ENCODE results near the gene OR2AJ1.
A peak's percentile ranks its signal among the peaks of the same experiment; 100 is the strongest.
"Not testable (repeated sequence)": the region's sequence is repeated elsewhere in the genome, so short reads cannot be mapped to it uniquely, and the experiment has no call there.

The OR2AJ1 gene

DNA sequence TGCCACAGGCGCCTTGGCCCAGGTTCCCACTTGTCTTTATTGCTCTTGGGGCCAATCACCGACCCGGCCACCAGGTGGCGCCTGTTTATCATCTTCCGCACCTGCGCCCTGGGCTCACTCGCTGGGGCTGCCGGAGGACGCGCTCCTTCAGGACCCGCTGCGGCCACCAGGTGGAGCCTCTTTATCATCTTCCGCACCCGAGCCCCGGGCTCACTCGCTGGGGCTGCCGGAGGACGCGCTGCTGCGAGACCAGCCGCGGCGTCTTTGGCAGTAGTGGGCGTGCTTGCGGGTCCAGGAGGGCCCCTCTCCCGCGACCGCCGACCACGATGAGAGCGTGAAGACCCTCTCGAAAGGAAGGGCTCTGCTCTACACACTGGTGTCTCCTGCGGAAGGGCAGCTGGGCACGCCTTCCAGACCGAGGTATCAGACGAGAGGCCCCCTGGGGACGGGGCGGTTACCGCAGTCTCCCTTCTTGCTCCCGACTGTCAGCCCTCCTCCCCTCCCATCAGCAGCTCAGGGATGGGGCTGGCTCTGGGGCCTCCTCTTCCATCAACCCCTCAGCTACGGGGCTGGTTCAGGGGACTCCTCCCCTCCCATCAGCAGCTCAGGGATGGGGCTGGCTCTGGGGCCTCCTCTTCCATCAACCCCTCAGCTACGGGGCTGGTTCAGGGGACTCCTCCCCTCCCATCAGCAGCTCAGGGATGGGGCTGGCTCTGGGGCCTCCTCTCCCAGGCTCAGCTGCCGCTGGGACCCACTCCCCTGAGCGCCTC is 12.5 kb downstream of the OR2AJ1 start:
- not testable (repeated sequence) for H3K4ac ChIP-seq (ENCODE audit: low read depth, low read length); H3K27ac ChIP-seq (ENCODE audit: low read depth, low read length); H3K27me3 ChIP-seq (ENCODE audit: insufficient read depth, low read length, poor library complexity); H3K4me1 ChIP-seq (ENCODE audit: control insufficient read depth, low read depth, low read length); H3K79me2 ChIP-seq (ENCODE audit: control insufficient read depth, insufficient read depth, low read length); H4K5ac ChIP-seq (ENCODE audit: low read length); H2BK15ac ChIP-seq (replicated peaks; ENCODE audit: low read depth); H3K18ac ChIP-seq (ENCODE audit: low read length); H3K4me2 ChIP-seq (ENCODE audit: low read length); H2AK5ac ChIP-seq (ENCODE audit: low read length); H3K79me1 ChIP-seq (ENCODE audit: low read length); H4K8ac ChIP-seq (ENCODE audit: low read depth, low read length); H3K23ac ChIP-seq (ENCODE audit: low read length); H2BK120ac ChIP-seq (ENCODE audit: low read depth, low read length); H3K36me3 ChIP-seq (ENCODE audit: control insufficient read depth, insufficient read depth, low read length); H2BK5ac ChIP-seq (ENCODE audit: low read length)
- H3K56ac ChIP-seq (ENCODE audit: low read length) = peak overlapping the region; percentile 63
- peak overlapping the region; percentile 41 for H3K9ac ChIP-seq (ENCODE audit: low read length)
- peak; percentile 92 for DNase-seq
- no CpG with 5 or more reads among the region's 44 CpGs for WGBS (ENCODE audit: extremely low coverage, insufficient coverage, low lambda C conversion rate)
- peak overlapping the region; percentile 41 for H3K4me3 ChIP-seq (ENCODE audit: low read length)

DNA sequence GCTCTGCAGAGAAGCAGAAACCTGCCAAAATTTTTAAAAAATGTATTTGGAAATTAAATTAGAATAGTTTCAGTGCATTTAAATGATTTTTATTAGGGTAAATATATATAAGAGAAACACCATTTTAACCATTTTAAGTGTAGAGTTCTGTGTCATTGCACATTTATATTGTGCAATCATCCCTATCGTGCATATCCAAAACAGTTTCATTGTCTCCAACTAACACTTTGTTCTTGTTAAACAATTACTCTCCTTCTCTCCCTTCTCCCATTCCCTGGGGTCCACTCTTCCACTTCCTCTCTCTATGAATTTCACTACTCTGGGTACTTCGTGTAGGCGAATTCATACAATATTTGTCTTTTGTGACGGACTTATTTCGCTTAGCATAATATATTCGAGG is 17.9 kb downstream of the OR2AJ1 start:
- no peak for DNase-seq
- no peak overlapping the region for H2AK5ac ChIP-seq (ENCODE audit: low read length)
- H3K4me3 ChIP-seq (ENCODE audit: low read length) = no peak overlapping the region
- H3K4me2 ChIP-seq (ENCODE audit: low read length) = no peak overlapping the region
- H2BK120ac ChIP-seq (ENCODE audit: low read depth, low read length) = no peak overlapping the region
- whole genome bisulfite sequencing (ENCODE audit: extremely low coverage, insufficient coverage, low lambda C conversion rate) = no CpG with 5 or more reads among the region's 6 CpGs
- no peak overlapping the region for H3K56ac ChIP-seq (ENCODE audit: low read length)
- no peak overlapping the region for H4K8ac ChIP-seq (ENCODE audit: low read depth, low read length)
- no peak overlapping the region for H2BK15ac ChIP-seq (replicated peaks; ENCODE audit: low read depth)
- H3K27me3 ChIP-seq (ENCODE audit: insufficient read depth, low read length, poor library complexity) = no peaks in the 10 kb centered on the region
- no peak overlapping the region for H3K27ac ChIP-seq (ENCODE audit: low read depth, low read length)
- no peak overlapping the region for H4K5ac ChIP-seq (ENCODE audit: low read length)
- H3K4ac ChIP-seq (ENCODE audit: low read depth, low read length) = no peak overlapping the region
- H3K18ac ChIP-seq (ENCODE audit: low read length) = no peak overlapping the region
- H3K79me1 ChIP-seq (ENCODE audit: low read length) = no peaks in the 10 kb centered on the region
- H3K79me2 ChIP-seq (ENCODE audit: control insufficient read depth, insufficient read depth, low read length) = no peaks in the 10 kb centered on the region
- no peak overlapping the region for H3K23ac ChIP-seq (ENCODE audit: low read length)
- no peak overlapping the region for H3K9ac ChIP-seq (ENCODE audit: low read length)
- no peak overlapping the region for H2BK5ac ChIP-seq (ENCODE audit: low read length)
- no peaks in the 10 kb centered on the region for H3K36me3 ChIP-seq (ENCODE audit: control insufficient read depth, insufficient read depth, low read length)
- no peaks in the 10 kb centered on the region for H3K4me1 ChIP-seq (ENCODE audit: control insufficient read depth, low read depth, low read length)

DNA sequence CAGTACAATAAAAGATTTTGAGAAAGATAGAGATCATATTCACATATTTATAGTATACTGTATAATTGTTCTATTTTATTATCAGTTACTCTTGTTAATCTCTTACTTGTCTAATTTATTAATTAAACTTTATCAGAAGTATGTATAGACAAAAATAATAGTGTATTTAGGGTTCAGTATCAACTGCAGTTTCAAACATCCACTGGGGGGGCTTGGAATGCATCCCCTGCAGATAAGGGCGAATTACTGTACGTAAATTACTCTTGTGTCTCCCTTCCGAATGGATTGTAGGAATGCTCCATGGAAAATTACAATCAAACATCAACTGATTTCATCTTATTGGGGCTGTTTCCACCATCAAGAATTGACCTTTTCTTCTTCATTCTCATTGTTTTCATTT is 23.9 kb downstream of the OR2AJ1 start, which contains the start of gene OR2L8:
TSS of gene OR2L8 (plus strand) at position 301 of the 400 bp plus-strand sequence. CDS start at position 301, 0 bp downstream.
- no peaks in the 10 kb centered on the region for H3K36me3 ChIP-seq (ENCODE audit: control insufficient read depth, insufficient read depth, low read length)
- H2BK15ac ChIP-seq (replicated peaks; ENCODE audit: low read depth) = no peak within 1 kb of the TSS
- H3K23ac ChIP-seq (ENCODE audit: low read length) = no peak within 1 kb of the TSS
- H3K4ac ChIP-seq (ENCODE audit: low read depth, low read length) = no peak within 1 kb of the TSS
- H3K27me3 ChIP-seq (ENCODE audit: insufficient read depth, low read length, poor library complexity) = no peaks in the 10 kb centered on the region
- no peak for DNase-seq
- H2AK5ac ChIP-seq (ENCODE audit: low read length) = no peak within 1 kb of the TSS
- H2BK5ac ChIP-seq (ENCODE audit: low read length) = no peak within 1 kb of the TSS
- no peak within 1 kb of the TSS for H3K9ac ChIP-seq (ENCODE audit: low read length)
- H4K5ac ChIP-seq (ENCODE audit: low read length) = no peak within 1 kb of the TSS
- no peak within 1 kb of the TSS for H3K18ac ChIP-seq (ENCODE audit: low read length)
- H3K56ac ChIP-seq (ENCODE audit: low read length) = no peak within 1 kb of the TSS
- H3K27ac ChIP-seq (ENCODE audit: low read depth, low read length) = no peak within 1 kb of the TSS
- no peaks in the 10 kb centered on the region for H3K79me1 ChIP-seq (ENCODE audit: low read length)
- H3K79me2 ChIP-seq (ENCODE audit: control insufficient read depth, insufficient read depth, low read length) = no peaks in the 10 kb centered on the region
- no peak within 1 kb of the TSS for H3K4me2 ChIP-seq (ENCODE audit: low read length)
- no peaks in the 10 kb centered on the region for H3K4me1 ChIP-seq (ENCODE audit: control insufficient read depth, low read depth, low read length)
- WGBS (ENCODE audit: extremely low coverage, insufficient coverage, low lambda C conversion rate) = no CpG with 5 or more reads among the region's 3 CpGs
- H2BK120ac ChIP-seq (ENCODE audit: low read depth, low read length) = no peak within 1 kb of the TSS
- no peak within 1 kb of the TSS for H4K8ac ChIP-seq (ENCODE audit: low read depth, low read length)
- no peak within 1 kb of the TSS for H3K4me3 ChIP-seq (ENCODE audit: low read length)

DNA sequence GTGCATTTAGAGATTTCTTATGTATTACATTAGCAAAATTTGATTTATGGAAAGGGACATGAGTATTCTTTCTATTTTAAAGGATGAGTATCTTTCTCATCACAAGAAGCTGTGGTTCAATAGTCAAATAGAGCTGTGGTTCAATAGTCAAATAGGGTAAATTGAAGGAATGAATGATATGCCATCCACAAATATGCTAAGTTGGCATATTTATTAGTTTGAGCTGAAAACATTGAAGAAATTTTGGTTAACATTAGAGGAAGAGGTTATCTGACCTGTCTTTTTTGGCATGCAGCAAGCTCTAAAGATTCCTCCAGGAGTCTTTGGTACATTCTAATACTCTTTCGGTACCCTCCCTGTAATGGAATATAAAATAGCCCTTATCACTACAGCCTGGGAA is 28.7 kb downstream of the OR2AJ1 start:
- Histone ChIP-seq H3K18ac (ENCODE audit: low read length) (no peak overlapping the region), H2BK5ac (ENCODE audit: low read length) (no peak overlapping the region), H3K4me2 (ENCODE audit: low read length) (no peak overlapping the region), H3K9ac (ENCODE audit: low read length) (no peak overlapping the region), H3K36me3 (ENCODE audit: control insufficient read depth, insufficient read depth, low read length) (no peaks in the 10 kb centered on the region), H2BK120ac (ENCODE audit: low read depth, low read length) (no peak overlapping the region), H2AK5ac (ENCODE audit: low read length) (no peak overlapping the region), H3K27me3 (ENCODE audit: insufficient read depth, low read length, poor library complexity) (no peaks in the 10 kb centered on the region), H3K4me3 (ENCODE audit: low read length) (no peak overlapping the region), H3K79me2 (ENCODE audit: control insufficient read depth, insufficient read depth, low read length) (no peaks in the 10 kb centered on the region), H3K4ac (ENCODE audit: low read depth, low read length) (no peak overlapping the region), H3K56ac (ENCODE audit: low read length) (no peak overlapping the region), H3K23ac (ENCODE audit: low read length) (no peak overlapping the region), H3K27ac (ENCODE audit: low read depth, low read length) (no peak overlapping the region), H3K4me1 (ENCODE audit: control insufficient read depth, low read depth, low read length) (no peaks in the 10 kb centered on the region), H4K5ac (ENCODE audit: low read length) (no peak overlapping the region), H3K79me1 (ENCODE audit: low read length) (no peaks in the 10 kb centered on the region), H4K8ac (ENCODE audit: low read depth, low read length) (no peak overlapping the region), H2BK15ac (replicated peaks; ENCODE audit: low read depth) (no peak overlapping the region)
- no peak for DNase-seq
- no CpG with 5 or more reads among the region's 1 CpG for WGBS (ENCODE audit: extremely low coverage, insufficient coverage, low lambda C conversion rate)

DNA sequence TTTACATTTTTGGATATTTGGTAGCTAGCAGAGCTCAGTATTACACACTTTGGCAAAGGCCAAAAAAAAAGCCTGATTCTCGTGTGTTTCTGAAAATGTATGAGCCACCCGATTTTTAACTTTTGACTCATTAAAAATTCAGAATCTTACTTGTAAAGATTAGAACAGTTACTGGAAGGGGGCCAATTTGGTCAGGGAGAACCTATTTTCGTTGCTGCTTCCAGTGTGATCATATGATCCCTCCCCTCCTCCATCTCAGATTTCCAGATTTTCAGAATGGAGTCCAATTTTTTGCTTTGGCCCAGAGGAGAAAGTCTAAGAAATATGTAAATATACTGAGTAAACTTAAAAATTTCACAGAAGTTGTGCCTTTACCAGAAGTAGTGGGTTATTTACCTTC is 37.1 kb downstream of the OR2AJ1 start:
- WGBS (ENCODE audit: extremely low coverage, insufficient coverage, low lambda C conversion rate) = no CpG with 5 or more reads among the region's 3 CpGs
- H3K79me1 ChIP-seq (ENCODE audit: low read length) = no peaks in the 10 kb centered on the region
- no peak overlapping the region for H2BK120ac ChIP-seq (ENCODE audit: low read depth, low read length)
- H3K4me1 ChIP-seq (ENCODE audit: control insufficient read depth, low read depth, low read length) = no peaks in the 10 kb centered on the region
- H3K4me3 ChIP-seq (ENCODE audit: low read length) = no peak overlapping the region
- H2AK5ac ChIP-seq (ENCODE audit: low read length) = no peak overlapping the region
- no peak overlapping the region for H3K23ac ChIP-seq (ENCODE audit: low read length)
- no peak overlapping the region for H2BK5ac ChIP-seq (ENCODE audit: low read length)
- H4K8ac ChIP-seq (ENCODE audit: low read depth, low read length) = no peak overlapping the region
- no peaks in the 10 kb centered on the region for H3K27me3 ChIP-seq (ENCODE audit: insufficient read depth, low read length, poor library complexity)
- H3K9ac ChIP-seq (ENCODE audit: low read length) = no peak overlapping the region
- no peak overlapping the region for H3K27ac ChIP-seq (ENCODE audit: low read depth, low read length)
- H2BK15ac ChIP-seq (replicated peaks; ENCODE audit: low read depth) = no peak overlapping the region
- H3K4ac ChIP-seq (ENCODE audit: low read depth, low read length) = no peak overlapping the region
- no peak overlapping the region for H3K56ac ChIP-seq (ENCODE audit: low read length)
- no peak overlapping the region for H4K5ac ChIP-seq (ENCODE audit: low read length)
- no peak overlapping the region for H3K18ac ChIP-seq (ENCODE audit: low read length)
- H3K4me2 ChIP-seq (ENCODE audit: low read length) = no peak overlapping the region
- no peak for DNase-seq
- no peaks in the 10 kb centered on the region for H3K36me3 ChIP-seq (ENCODE audit: control insufficient read depth, insufficient read depth, low read length)
- H3K79me2 ChIP-seq (ENCODE audit: control insufficient read depth, insufficient read depth, low read length) = no peaks in the 10 kb centered on the region
